Adrenal gland (tissue), 5 donors: ENCODE data around the gene ALDH5A1.

Source experiments
- POLR2A ChIP-seq, 2 donors: fragments of 450-650 bp; IDR thresholded peaks; one replicate each; pipeline ENCODE4 v1.6.1; 2017; ENCODE audit warnings: antibody characterized with exemption in 2 of 2, mild to moderate bottlenecking in 2 of 2, moderate library complexity in 1 of 2
- TF ChIP-seq, protein P1 (sequence below), 6 experiments: fragments of 450-650 bp in 4 of 6; fragments of 200-600 bp in 2 of 6; sonication (generic) in 1 of 6; IDR thresholded peaks; 1 replicate in 5 of 6; 2 replicates in 1 of 6; pipeline versions ENCODE4 v1.5.1 to v1.8.0; 2016 to 2021; ENCODE audit warnings: antibody characterized with exemption in 6 of 6, mild to moderate bottlenecking in 2 of 6, moderate library complexity in 1 of 6
- donor health status: DM: no; HTN: no; CAD: no.

DNA sequence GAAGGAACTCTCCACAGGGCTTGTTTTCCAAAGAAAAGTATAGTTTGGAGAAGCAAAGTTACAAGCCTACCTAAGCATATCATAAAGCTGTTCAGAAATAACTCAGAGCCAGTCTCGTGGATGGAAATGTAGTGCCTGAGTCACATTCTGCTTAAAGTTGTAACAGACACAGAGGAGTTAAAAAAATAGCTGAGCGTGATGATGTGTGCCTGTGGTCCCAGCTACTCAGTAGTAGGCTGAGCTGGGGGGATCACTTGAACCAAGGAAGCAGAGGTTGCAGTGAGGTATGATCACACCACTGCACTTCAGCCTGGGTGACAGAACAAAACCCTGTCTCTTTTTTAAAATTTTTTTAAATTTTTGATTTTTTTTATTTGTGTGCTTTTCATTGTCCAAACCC, 6.6 kb downstream of the ALDH5A1 start:
- TF ChIP-seq, protein P1, sequence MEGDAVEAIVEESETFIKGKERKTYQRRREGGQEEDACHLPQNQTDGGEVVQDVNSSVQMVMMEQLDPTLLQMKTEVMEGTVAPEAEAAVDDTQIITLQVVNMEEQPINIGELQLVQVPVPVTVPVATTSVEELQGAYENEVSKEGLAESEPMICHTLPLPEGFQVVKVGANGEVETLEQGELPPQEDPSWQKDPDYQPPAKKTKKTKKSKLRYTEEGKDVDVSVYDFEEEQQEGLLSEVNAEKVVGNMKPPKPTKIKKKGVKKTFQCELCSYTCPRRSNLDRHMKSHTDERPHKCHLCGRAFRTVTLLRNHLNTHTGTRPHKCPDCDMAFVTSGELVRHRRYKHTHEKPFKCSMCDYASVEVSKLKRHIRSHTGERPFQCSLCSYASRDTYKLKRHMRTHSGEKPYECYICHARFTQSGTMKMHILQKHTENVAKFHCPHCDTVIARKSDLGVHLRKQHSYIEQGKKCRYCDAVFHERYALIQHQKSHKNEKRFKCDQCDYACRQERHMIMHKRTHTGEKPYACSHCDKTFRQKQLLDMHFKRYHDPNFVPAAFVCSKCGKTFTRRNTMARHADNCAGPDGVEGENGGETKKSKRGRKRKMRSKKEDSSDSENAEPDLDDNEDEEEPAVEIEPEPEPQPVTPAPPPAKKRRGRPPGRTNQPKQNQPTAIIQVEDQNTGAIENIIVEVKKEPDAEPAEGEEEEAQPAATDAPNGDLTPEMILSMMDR (IDR thresholded peaks at IDR 0.05), result no peak
- TF ChIP-seq POLR2A (IDR thresholded peaks at IDR 0.05), result no peak
